Measurements from ENCODE around the gene KLHL33. TPM values are rescaled to one million over a fixed set of nuclear protein-coding genes. Genes with fewer than 3 reads are reported as not detected.

The KLHL33 gene
- total RNA-seq, 1 experiment from 2014 or later: 0.11 TPM

DNA sequence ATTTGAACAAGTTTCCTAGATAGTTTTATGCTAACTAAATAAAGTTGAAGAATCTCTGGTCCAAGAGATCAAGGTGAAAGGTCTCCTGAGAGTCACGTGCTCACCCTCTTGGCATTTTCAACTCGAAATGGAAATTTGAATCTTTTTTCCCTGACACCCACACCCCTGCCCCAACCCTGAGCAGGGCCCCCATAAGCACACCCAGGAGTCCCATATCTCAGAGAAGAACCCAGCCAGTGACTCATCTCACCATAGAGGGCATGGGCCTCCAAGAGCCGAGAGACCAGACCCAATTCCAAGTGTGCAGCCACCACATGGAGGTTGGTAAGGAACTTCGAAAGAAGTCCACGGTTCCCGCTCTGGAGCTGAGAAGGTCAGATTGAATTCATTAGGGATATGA is 55.3 kb downstream of the KLHL33 start:
- intact Hi-C loops (cut with micrococcal nuclease; ENCODE audit: unreplicated experiment): no loop called here
- H3K36me3 ChIP-seq (ENCODE audit: low read depth): no peaks in the 10 kb centered on the region
- no TSS peak for BruUV-seq (replicated peaks)

DNA sequence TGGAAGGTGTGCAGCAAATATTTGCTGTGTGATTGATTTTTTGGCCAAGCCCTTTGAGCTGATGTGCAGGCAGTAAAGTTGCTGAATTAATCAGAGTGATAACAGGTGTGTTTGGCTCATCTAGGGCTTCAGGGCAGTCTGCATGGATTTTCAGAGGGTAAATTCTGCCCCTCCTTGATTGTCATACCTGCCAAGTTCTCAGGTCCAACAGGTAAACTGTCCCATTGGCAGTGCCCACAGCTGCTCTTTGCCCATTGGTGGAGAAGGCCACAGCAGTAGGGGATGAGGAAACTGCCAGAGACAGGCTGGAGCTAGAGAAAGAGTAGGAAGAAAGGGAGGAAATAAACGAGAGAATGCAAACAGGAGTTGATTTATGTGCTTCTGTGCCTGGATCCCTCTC is 56.2 kb downstream of the KLHL33 start:
- Histone ChIP-seq H2AFZ (no peak overlapping the region), H3K36me3 (ENCODE audit: low read depth) (no peaks in the 10 kb centered on the region), H3K27me3 (ENCODE audit: insufficient read depth, low read depth) (no peaks in the 10 kb centered on the region), H3K9me2 (ENCODE audit: insufficient read depth) (no peaks in the 10 kb centered on the region), H3K9me3 (ENCODE audit: insufficient read depth, low read depth) (no peaks in the 10 kb centered on the region), H3K79me2 (ENCODE audit: low read depth) (no peaks in the 10 kb centered on the region), H4K20me1 (ENCODE audit: insufficient read depth) (no peaks in the 10 kb centered on the region), H3K4me1 (replicated peaks; ENCODE audit: insufficient read depth) (no peaks in the 10 kb centered on the region), H3K4me2 (no peak overlapping the region), H3F3A (ENCODE audit: insufficient read depth, low read depth) (no peaks in the 10 kb centered on the region), H3K27ac (no peak overlapping the region), H3K4me3 (no peak overlapping the region)
- CTCF ChIA-PET: no interaction called here
- TF ChIP-seq EZH2 (IDR thresholded peaks at IDR 0.05; ENCODE audit: low read depth): no peak
- TF ChIP-seq, protein P1, sequence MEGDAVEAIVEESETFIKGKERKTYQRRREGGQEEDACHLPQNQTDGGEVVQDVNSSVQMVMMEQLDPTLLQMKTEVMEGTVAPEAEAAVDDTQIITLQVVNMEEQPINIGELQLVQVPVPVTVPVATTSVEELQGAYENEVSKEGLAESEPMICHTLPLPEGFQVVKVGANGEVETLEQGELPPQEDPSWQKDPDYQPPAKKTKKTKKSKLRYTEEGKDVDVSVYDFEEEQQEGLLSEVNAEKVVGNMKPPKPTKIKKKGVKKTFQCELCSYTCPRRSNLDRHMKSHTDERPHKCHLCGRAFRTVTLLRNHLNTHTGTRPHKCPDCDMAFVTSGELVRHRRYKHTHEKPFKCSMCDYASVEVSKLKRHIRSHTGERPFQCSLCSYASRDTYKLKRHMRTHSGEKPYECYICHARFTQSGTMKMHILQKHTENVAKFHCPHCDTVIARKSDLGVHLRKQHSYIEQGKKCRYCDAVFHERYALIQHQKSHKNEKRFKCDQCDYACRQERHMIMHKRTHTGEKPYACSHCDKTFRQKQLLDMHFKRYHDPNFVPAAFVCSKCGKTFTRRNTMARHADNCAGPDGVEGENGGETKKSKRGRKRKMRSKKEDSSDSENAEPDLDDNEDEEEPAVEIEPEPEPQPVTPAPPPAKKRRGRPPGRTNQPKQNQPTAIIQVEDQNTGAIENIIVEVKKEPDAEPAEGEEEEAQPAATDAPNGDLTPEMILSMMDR (conservative IDR thresholded peaks at IDR 0.05): no peak
- POLR2A ChIA-PET (ENCODE audit: unreplicated experiment): no interaction called here
- BruUV-seq (replicated peaks): no TSS peak
- intact Hi-C loops (cut with micrococcal nuclease; ENCODE audit: unreplicated experiment): no loop called here
- no peak for DNase-seq

More for the DNA sequence above, 55.3 kb downstream of the KLHL33 start:
- ChIA-PET POLR2A (ENCODE audit: unreplicated experiment) (no interaction called here), CTCF (no interaction called here)
- Histone ChIP-seq H3K9me3 (ENCODE audit: insufficient read depth, low read depth) (no peaks in the 10 kb centered on the region), H2AFZ (no peak overlapping the region), H3F3A (ENCODE audit: insufficient read depth, low read depth) (no peaks in the 10 kb centered on the region), H4K20me1 (ENCODE audit: insufficient read depth) (no peaks in the 10 kb centered on the region), H3K4me1 (replicated peaks; ENCODE audit: insufficient read depth) (no peaks in the 10 kb centered on the region), H3K9me2 (ENCODE audit: insufficient read depth) (no peaks in the 10 kb centered on the region), H3K79me2 (ENCODE audit: low read depth) (no peaks in the 10 kb centered on the region), H3K4me3 (no peak overlapping the region), H3K4me2 (no peak overlapping the region), H3K27ac (no peak overlapping the region), H3K27me3 (ENCODE audit: insufficient read depth, low read depth) (no peaks in the 10 kb centered on the region)
- TF ChIP-seq EZH2 (IDR thresholded peaks at IDR 0.05; ENCODE audit: low read depth): no peak
- TF ChIP-seq, protein P1 (conservative IDR thresholded peaks at IDR 0.05): no peak
- DNase-seq: no peak

DNA sequence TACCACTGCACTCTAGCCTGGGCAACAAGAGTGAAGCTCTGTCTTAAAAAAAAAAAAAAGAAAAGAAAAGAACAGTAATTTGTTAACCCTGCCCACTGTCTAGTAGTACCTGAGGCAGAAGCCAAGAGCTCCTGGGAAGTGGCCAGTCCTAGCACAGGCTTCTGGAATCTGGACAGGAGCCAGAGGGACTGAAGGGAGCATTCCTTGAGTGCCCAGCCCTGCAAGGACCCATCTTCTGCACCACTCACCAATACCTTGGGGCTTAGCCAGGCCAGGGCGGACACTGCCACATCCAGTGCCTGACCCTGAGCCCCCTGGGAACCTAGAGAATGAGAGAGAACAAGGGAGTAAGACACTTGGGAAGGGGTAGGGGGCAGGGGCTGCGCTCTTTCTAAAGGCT is 58.8 kb downstream of the KLHL33 start:
- Histone ChIP-seq H3K9me3 (ENCODE audit: insufficient read depth, low read depth) (no peaks in the 10 kb centered on the region), H3K4me3 (no peak overlapping the region)

More for the DNA sequence above, 58.8 kb downstream of the KLHL33 start:
- no peak overlapping the region for H3K27ac ChIP-seq
- no peak overlapping the region for H2AFZ ChIP-seq
- no peaks in the 10 kb centered on the region for H3K4me1 ChIP-seq (replicated peaks; ENCODE audit: insufficient read depth)
- H3K9me2 ChIP-seq (ENCODE audit: insufficient read depth): no peaks in the 10 kb centered on the region
- no peak for DNase-seq
- POLR2A ChIA-PET (ENCODE audit: unreplicated experiment): no interaction called here
- no peaks in the 10 kb centered on the region for H3K79me2 ChIP-seq (ENCODE audit: low read depth)
- no peaks in the 10 kb centered on the region for H3F3A ChIP-seq (ENCODE audit: insufficient read depth, low read depth)
- intact Hi-C loops (cut with micrococcal nuclease; ENCODE audit: unreplicated experiment): no loop called here
- TF ChIP-seq EZH2 (IDR thresholded peaks at IDR 0.05; ENCODE audit: low read depth): no peak
- TF ChIP-seq, protein P1 (conservative IDR thresholded peaks at IDR 0.05): no peak
- no peaks in the 10 kb centered on the region for H3K27me3 ChIP-seq (ENCODE audit: insufficient read depth, low read depth)
- H4K20me1 ChIP-seq (ENCODE audit: insufficient read depth): no peaks in the 10 kb centered on the region
- no peaks in the 10 kb centered on the region for H3K36me3 ChIP-seq (ENCODE audit: low read depth)
- CTCF ChIA-PET: no interaction called here
- H3K4me2 ChIP-seq: no peak overlapping the region
- BruUV-seq (replicated peaks): no TSS peak

All from PC-9 (cell line).